DND-41 (cell line): ENCODE measurements around the gene THSD1.

Source experiments
- ATAC-seq: fragments of 200-7000 bp; cut with Tn5 transposase; 3 replicates; pipeline ENCODE4 v1.9.1; 2021; ENCODE audit warnings: low read depth; ENCODE audit not compliant: insufficient read depth
- DNase-seq: peaks from one replicate; pipeline ENCODE4 v3.0.0-alpha.2; 2020
- H2AFZ ChIP-seq: 2 replicates; pipeline ENCODE4 v1.6.0; 2012; ENCODE audit warnings: low read depth, low read length
- H3K27ac ChIP-seq: 2 replicates; pipeline ENCODE4 v1.5.1; 2012; ENCODE audit warnings: low read length, inconsistent platforms
- H3K27me3 ChIP-seq: fragments of 200-600 bp; sonication (generic); 2 replicates; pipeline ENCODE4 v1.6.0; 2012; ENCODE audit warnings: low read length, mild to moderate bottlenecking, inconsistent platforms; ENCODE audit not compliant: insufficient read depth, poor library complexity
- H3K36me3 ChIP-seq: 2 replicates; pipeline ENCODE4 v1.5.1; 2012; ENCODE audit warnings: low read length, inconsistent platforms; ENCODE audit not compliant: insufficient read depth
- H3K4me1 ChIP-seq: 2 replicates; pipeline ENCODE4 v1.5.1; 2012; ENCODE audit warnings: mild to moderate bottlenecking, low read length; ENCODE audit not compliant: insufficient read depth
- H3K4me2 ChIP-seq: 2 replicates; pipeline ENCODE4 v1.6.0; 2012; ENCODE audit warnings: mild to moderate bottlenecking, moderate library complexity, low read length, inconsistent platforms; ENCODE audit not compliant: insufficient read depth
- H3K4me3 ChIP-seq, 2 experiments: fragments of 200-600 bp in 1 of 2; shearing (Covaris generic) in 1 of 2; 2 replicates each; pipeline ENCODE4 v1.5.1; 2012 to 2016; ENCODE audit warnings: inconsistent platforms in 2 of 2, low read length in 2 of 2, mild to moderate bottlenecking in 2 of 2, low read depth in 1 of 2, moderate library complexity in 1 of 2
- H3K79me2 ChIP-seq: 2 replicates; pipeline ENCODE4 v1.6.0; 2012; ENCODE audit warnings: low read length, inconsistent platforms; ENCODE audit not compliant: insufficient read depth
- H3K9ac ChIP-seq: 2 replicates; pipeline ENCODE4 v1.6.0; 2012; ENCODE audit warnings: low read depth, mild to moderate bottlenecking, inconsistent platforms, low read length, moderate library complexity
- H3K9me3 ChIP-seq: 2 replicates; pipeline ENCODE4 v1.5.1; 2012; ENCODE audit warnings: low read length, moderate library complexity, mild to moderate bottlenecking, inconsistent platforms; ENCODE audit not compliant: insufficient read depth, severe bottlenecking
- H4K20me1 ChIP-seq: 2 replicates; pipeline ENCODE4 v1.6.0; 2012; ENCODE audit warnings: low read length; ENCODE audit not compliant: insufficient read depth
- EZH2 ChIP-seq: IDR thresholded peaks from 3 replicates; pipeline ENCODE4 v1.6.1; 2012; ENCODE audit warnings: borderline replicate concordance, low read depth, mild to moderate bottlenecking, moderate library complexity, low read length, inconsistent platforms; ENCODE audit not compliant: severe bottlenecking
- TF ChIP-seq, protein P1 (sequence below): IDR thresholded peaks from 2 replicates; pipeline ENCODE4 v1.5.1; 2012; ENCODE audit warnings: borderline replicate concordance, low read length, moderate library complexity, mild to moderate bottlenecking; ENCODE audit not compliant: poor library complexity, severe bottlenecking; ENCODE audit errors: extremely low read depth

The THSD1 gene

GRCh38 chr13:52454459-52454819, 48.5 kb upstream of the THSD1 start:
- peak overlapping the region; percentile 77 to 90; a peak in 3 of 4 replicates for H3K4me3 ChIP-seq
- peaks cover 23% of the 10 kb centered on the region for H4K20me1 ChIP-seq
- DNase-seq: peak; percentile 36
- ATAC-seq: no peak
- H3K27me3 ChIP-seq: no peaks in the 10 kb centered on the region
- H3K36me3 ChIP-seq: peaks cover 27% of the 10 kb centered on the region
- TF ChIP-seq, protein P1, sequence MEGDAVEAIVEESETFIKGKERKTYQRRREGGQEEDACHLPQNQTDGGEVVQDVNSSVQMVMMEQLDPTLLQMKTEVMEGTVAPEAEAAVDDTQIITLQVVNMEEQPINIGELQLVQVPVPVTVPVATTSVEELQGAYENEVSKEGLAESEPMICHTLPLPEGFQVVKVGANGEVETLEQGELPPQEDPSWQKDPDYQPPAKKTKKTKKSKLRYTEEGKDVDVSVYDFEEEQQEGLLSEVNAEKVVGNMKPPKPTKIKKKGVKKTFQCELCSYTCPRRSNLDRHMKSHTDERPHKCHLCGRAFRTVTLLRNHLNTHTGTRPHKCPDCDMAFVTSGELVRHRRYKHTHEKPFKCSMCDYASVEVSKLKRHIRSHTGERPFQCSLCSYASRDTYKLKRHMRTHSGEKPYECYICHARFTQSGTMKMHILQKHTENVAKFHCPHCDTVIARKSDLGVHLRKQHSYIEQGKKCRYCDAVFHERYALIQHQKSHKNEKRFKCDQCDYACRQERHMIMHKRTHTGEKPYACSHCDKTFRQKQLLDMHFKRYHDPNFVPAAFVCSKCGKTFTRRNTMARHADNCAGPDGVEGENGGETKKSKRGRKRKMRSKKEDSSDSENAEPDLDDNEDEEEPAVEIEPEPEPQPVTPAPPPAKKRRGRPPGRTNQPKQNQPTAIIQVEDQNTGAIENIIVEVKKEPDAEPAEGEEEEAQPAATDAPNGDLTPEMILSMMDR: no peak
- no peak for TF ChIP-seq EZH2
- peak overlapping the region; percentile 87 for H3K4me2 ChIP-seq
- peak overlapping the region; percentile 89 for H2AFZ ChIP-seq
- H3K9ac ChIP-seq: peak overlapping the region; percentile 93
- H3K9me3 ChIP-seq: no peaks in the 10 kb centered on the region
- H3K4me1 ChIP-seq: peaks cover 57% of the 10 kb centered on the region
- peak overlapping the region; percentile 97 for H3K27ac ChIP-seq
- peaks cover 58% of the 10 kb centered on the region for H3K79me2 ChIP-seq

- TF ChIP-seq, protein P1: no peak
- no peak for TF ChIP-seq EZH2
- H3K27me3 ChIP-seq: no peaks in the 10 kb centered on the region
- H3K79me2 ChIP-seq: peaks cover 60% of the 10 kb centered on the region
Measured at GRCh38 chr13:52452470-52452869, 46.5 kb upstream of the THSD1 start.

GRCh38 chr13:52451135-52451804, 45.3 kb upstream of the THSD1 start:
- Histone ChIP-seq H3K4me1 (peaks cover 51% of the 10 kb centered on the region), H3K4me2 (peak overlapping the region; percentile 76), H3K4me3 (peak overlapping the region in 1 of 2 experiments; percentile 49; a peak in 2 of 4 replicates), H4K20me1 (peaks cover 23% of the 10 kb centered on the region), H3K27me3 (no peaks in the 10 kb centered on the region), H3K9ac (peak overlapping the region; percentile 96; the same call in 1 of the 2 replicates), H3K27ac (no peak overlapping the region), H2AFZ (peak overlapping the region; percentile 84; the same call in 1 of the 2 replicates), H3K36me3 (peaks cover 24% of the 10 kb centered on the region), H3K79me2 (peaks cover 60% of the 10 kb centered on the region), H3K9me3 (no peaks in the 10 kb centered on the region)
- no peak for DNase-seq
- no peak for TF ChIP-seq EZH2
- TF ChIP-seq, protein P1: no peak
- ATAC-seq: no peak

More at GRCh38 chr13:52452470-52452869, 46.5 kb upstream of the THSD1 start:
- no peaks in the 10 kb centered on the region for H3K9me3 ChIP-seq
- H4K20me1 ChIP-seq: peaks cover 30% of the 10 kb centered on the region
- no peak overlapping the region for H3K9ac ChIP-seq
- no peak overlapping the region for H3K4me3 ChIP-seq
- ATAC-seq (no peak), DNase-seq (no peak)
- peaks cover 27% of the 10 kb centered on the region for H3K36me3 ChIP-seq
- no peak overlapping the region for H2AFZ ChIP-seq
- H3K27ac ChIP-seq: no peak overlapping the region
- peaks cover 60% of the 10 kb centered on the region for H3K4me1 ChIP-seq
- H3K4me2 ChIP-seq: no peak overlapping the region
